22Rv1 (cell line): ENCODE results near the gene ZBTB48.
"Not testable (repeated sequence)": the region's sequence is repeated elsewhere in the genome, so short reads cannot be mapped to it uniquely, and the experiment has no call there.

Source experiments
- H3K27ac ChIP-seq: fragments of 450-650 bp; 2 replicates; pipeline ENCODE4 v1.5.1; 2017
- ZFX ChIP-seq: fragments of 450-650 bp; IDR thresholded peaks from 2 replicates; pipeline ENCODE4 v1.6.1; 2017; ENCODE audit warnings: antibody characterized with exemption, borderline replicate concordance
- TF ChIP-seq, protein P1 (sequence below): fragments of 450-650 bp; IDR thresholded peaks from 2 replicates; pipeline ENCODE4 v1.5.1; 2017; ENCODE audit warnings: mild to moderate bottlenecking

Gene ZBTB48

DNA sequence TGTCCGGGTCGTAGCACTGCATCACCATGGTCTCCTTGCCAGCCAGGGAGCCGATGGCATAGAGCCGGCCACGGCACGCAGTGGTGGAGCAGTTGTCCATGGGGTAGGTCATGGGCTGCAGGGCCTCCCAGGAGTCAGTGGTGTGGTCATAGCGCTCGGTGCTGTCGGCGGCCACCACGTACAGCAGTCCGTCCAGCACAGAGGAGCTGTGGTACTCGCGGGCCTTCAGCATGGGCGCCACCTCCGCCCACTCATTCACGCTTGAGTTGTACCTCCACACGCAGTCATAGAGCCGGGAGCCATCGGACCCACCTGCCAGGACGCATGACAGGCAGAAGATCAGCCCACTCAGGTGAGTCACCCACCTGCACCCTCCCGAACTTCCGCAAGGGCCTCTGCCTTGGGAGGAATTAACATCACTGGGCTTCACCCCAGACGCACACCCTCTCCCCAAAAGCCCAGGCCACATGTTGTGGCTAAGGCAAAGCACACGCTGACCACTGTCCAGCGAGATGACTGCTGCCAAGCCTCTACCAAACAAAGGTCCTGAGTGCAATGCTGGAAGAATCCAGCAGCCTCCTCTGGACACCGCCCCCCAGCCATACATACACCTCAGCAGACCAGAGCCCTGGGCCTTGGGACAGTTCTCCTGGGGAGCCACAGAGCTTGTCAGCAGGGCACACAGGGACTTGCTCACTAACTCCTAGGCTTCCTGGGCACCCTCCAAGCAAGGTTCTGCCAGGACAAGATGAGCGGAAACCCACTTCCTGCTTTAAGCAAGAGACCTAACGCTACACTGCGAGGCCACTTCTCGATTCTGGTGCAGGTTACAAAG lies 19.6 kb downstream of the ZBTB48 start:
- no peak overlapping the region for H3K27ac ChIP-seq
- TF ChIP-seq, protein P1, sequence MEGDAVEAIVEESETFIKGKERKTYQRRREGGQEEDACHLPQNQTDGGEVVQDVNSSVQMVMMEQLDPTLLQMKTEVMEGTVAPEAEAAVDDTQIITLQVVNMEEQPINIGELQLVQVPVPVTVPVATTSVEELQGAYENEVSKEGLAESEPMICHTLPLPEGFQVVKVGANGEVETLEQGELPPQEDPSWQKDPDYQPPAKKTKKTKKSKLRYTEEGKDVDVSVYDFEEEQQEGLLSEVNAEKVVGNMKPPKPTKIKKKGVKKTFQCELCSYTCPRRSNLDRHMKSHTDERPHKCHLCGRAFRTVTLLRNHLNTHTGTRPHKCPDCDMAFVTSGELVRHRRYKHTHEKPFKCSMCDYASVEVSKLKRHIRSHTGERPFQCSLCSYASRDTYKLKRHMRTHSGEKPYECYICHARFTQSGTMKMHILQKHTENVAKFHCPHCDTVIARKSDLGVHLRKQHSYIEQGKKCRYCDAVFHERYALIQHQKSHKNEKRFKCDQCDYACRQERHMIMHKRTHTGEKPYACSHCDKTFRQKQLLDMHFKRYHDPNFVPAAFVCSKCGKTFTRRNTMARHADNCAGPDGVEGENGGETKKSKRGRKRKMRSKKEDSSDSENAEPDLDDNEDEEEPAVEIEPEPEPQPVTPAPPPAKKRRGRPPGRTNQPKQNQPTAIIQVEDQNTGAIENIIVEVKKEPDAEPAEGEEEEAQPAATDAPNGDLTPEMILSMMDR: no peak
- no peak for TF ChIP-seq ZFX

- not testable (repeated sequence) for H3K27ac ChIP-seq
Measured at GRCh38 chr1:6599991-6600390, 20.2 kb downstream of the ZBTB48 start.

DNA sequence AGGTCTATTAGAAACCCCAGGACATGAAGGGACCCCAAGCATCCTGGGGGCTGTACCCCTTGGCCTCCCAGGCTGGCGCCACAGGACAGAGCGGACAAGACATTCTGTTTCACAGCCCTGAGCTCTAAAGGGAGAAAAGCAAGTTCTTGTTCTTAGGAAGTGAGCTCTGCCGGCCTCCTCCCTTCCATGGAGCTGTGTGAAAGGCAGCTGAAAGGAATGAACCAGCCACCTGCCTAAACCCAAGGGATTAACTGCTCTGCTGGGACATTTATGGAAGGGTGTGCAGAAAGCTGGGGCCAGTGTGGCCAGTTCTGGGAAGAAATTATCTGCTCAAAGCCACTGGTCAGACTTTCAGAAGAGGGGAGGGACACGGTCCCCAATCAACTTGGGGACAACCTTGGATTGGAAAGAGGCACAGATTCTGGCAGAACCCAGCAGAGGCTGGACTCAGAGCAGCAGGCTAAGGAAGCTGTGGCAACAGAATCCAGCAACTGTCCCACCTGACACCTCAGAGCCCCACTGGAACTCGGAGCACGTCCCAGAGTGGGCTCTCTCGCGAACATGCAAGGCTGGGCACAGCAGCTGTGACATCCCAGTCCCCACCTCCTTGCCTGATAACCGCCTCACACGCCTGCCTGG lies 20.7 kb downstream of the ZBTB48 start:
- TF ChIP-seq ZFX: no peak
- TF ChIP-seq, protein P1: no peak
- H3K27ac ChIP-seq: no peak overlapping the region

- TF ChIP-seq, protein P1: no peak
- TF ChIP-seq ZFX: no peak
- H3K27ac ChIP-seq: peak overlapping the region; percentile 64
Measured at GRCh38 chr1:6601049-6601922, 21.5 kb downstream of the ZBTB48 start.

DNA sequence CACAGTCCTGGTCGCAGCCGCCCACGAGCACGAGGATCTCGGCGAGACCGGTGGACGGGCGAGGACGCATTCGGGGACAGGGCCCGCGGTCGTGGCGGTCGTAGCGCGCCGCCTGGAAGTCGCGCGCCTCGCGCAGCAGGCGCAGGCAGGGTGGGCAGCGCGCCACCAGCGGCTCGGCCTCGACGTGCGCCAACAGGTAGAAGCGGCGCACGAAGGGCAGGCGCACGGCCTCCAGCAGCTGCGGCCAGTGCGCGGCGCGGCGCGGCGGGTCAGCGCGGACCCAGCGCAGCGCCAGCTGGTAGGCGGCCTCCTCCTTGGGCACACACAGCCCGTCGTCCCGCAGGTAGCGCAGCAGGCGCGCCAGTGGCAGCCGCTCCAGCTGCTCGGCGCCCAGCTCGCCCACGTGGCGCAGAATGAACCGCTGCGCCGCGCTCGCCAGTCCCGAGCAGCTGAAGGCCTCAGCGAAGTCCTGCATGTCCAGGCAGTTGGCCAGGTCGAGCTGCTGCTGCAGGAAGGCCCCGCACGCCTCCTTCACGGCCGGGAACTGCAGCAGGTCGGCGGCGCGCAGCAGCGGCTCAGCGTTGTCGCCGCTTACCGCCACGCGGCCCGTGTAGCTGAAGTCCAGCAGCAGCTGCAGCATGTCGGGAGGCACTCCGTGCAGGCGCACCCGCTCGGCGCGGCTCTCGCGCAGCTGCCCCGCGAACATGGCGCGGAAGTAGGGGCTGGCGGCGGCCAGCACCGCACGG lies 22.3 kb downstream of the ZBTB48 start:
- peak overlapping the region; percentile 64 for H3K27ac ChIP-seq
- TF ChIP-seq, protein P1: peak; percentile 15; the same call in 1 of the 2 replicates
- no peak for TF ChIP-seq ZFX

DNA sequence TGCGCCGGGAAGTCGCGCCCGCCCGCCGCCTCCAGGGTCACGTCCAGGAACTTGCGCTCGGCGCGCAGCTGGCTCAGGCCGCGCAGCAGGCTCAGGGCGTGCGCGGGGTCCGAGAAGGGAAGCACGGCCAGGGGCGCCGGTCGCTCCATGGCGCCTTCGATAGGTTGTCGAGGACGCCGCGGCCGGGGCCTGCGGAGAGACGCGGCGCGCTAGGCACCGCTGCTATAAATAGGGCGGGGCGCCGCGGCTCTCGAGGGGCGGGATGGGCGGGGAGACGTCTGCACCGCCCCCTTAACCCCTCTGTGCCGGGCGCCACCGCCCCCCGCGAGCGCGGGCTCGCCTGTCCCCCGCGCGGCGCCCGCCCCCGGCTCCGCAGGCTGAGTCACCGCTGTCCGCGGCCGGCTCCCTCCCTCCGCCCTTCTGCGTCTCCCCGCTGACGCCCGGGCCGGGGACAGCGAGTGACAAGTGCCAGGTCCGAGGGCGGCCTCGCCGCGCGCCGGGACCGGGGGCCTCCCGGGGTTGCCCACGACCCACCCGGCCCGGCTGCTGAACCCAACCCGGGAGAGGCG lies 23.0 kb downstream of the ZBTB48 start, which contains the start of gene KLHL21:
TSS of gene KLHL21 (minus strand) at position 201 of the 569 bp plus-strand sequence. CDS start at position 149, 52 bp downstream.
- peak within 1 kb of the TSS; percentile 64 for H3K27ac ChIP-seq
- no peak for TF ChIP-seq ZFX
- TF ChIP-seq, protein P1: no peak
